Inflammatory macrophage (primary cell): Measurements from ENCODE around the gene ODC1.
A peak's percentile ranks its signal among the peaks of the same experiment; 100 is the strongest.

Experiments used
- DNase-seq, 2 donors: peaks; one replicate each; pipeline ENCODE4 v3.0.0-alpha.2; 2020 to 2022

The ODC1 gene

GRCh38 chr2:10433947-10434885 is 13.9 kb downstream of the ODC1 start:
- DNase-seq: no peak

GRCh38 chr2:10433264-10433946 is 14.7 kb downstream of the ODC1 start:
- DNase-seq: no peak

- DNase-seq: peak; percentile 25 to 41
Measured at GRCh38 chr2:10432311-10433181, 15.6 kb downstream of the ODC1 start.

- no peak for DNase-seq
Measured at GRCh38 chr2:10431797-10432196, 16.3 kb downstream of the ODC1 start.

GRCh38 chr2:10430886-10431622 is 17.1 kb downstream of the ODC1 start:
- DNase-seq: no peak

- no peak for DNase-seq
Measured at GRCh38 chr2:10428924-10429323, 19.2 kb downstream of the ODC1 start.

GRCh38 chr2:10428355-10428754 is 19.8 kb downstream of the ODC1 start:
- DNase-seq: no peak

- DNase-seq: no peak
Measured at GRCh38 chr2:10427618-10427949, 20.5 kb downstream of the ODC1 start.

- no peak for DNase-seq
Measured at GRCh38 chr2:10426726-10427617, 21.2 kb downstream of the ODC1 start.

- DNase-seq: no peak
Measured at GRCh38 chr2:10425699-10426098, 22.4 kb downstream of the ODC1 start.

- DNase-seq: no peak
Measured at GRCh38 chr2:10424916-10425505, 23.1 kb downstream of the ODC1 start.

- no peak for DNase-seq
Measured at GRCh38 chr2:10424051-10424450, 24.1 kb downstream of the ODC1 start.

- no peak for DNase-seq
Measured at GRCh38 chr2:10423400-10423774, 24.7 kb downstream of the ODC1 start.

- DNase-seq: no peak
Measured at GRCh38 chr2:10422732-10423399, 25.3 kb downstream of the ODC1 start.

- DNase-seq: no peak
Measured at GRCh38 chr2:10422251-10422650, 25.9 kb downstream of the ODC1 start.

- no peak for DNase-seq
Measured at GRCh38 chr2:10419553-10420257, 28.4 kb downstream of the ODC1 start.

- DNase-seq: peak in 1 of 2 donors; percentile 58
Measured at GRCh38 chr2:10417551-10418335, 30.4 kb downstream of the ODC1 start.

- DNase-seq: no peak
Measured at GRCh38 chr2:10415640-10416039, 32.5 kb downstream of the ODC1 start.

GRCh38 chr2:10415048-10415447 is 33.1 kb downstream of the ODC1 start:
- no peak for DNase-seq
